K562 (cell line): ENCODE results near the gene TKTL2. TPM values are rescaled to one million over a fixed set of nuclear protein-coding genes. Genes with fewer than 3 reads are reported as not detected.
A peak's percentile ranks its signal among the peaks of the same experiment; 100 is the strongest.

ENCODE experiments used
- CC2D1A ChIP-seq: fragments of 450-650 bp; IDR thresholded peaks from 2 replicates; pipeline ENCODE4 v1.6.1; 2017; ENCODE audit warnings: mild to moderate bottlenecking
- CEBPB ChIP-seq: fragments of 450-650 bp; IDR thresholded peaks from 2 replicates; pipeline ENCODE4 v1.6.1; 2016; ENCODE audit warnings: missing genetic modification characterization, missing compliant biosample characterization
- FOXM1 ChIP-seq, 2 experiments: fragments of 450-650 bp in 1 of 2; sonication (generic) in 1 of 2; formaldehyde crosslinking in 1 of 2; IDR thresholded peaks; 2 replicates each; pipeline versions ENCODE4 v1.6.1 to v1.9.0; 2017 to 2022; ENCODE audit warnings: low read depth in 2 of 2, mild to moderate bottlenecking in 2 of 2, missing genetic modification reagents in 1 of 2, moderate library complexity in 1 of 2
- MCM3 ChIP-seq: fragments of 450-650 bp; IDR thresholded peaks from 2 replicates; pipeline ENCODE4 v1.6.1; 2016
- PHF21A ChIP-seq: fragments of 450-650 bp; IDR thresholded peaks from 2 replicates; pipeline ENCODE4 v1.6.1; 2017; ENCODE audit warnings: low read depth, borderline replicate concordance
- POLR2A ChIP-seq: fragments of 450-650 bp; conservative IDR thresholded peaks from 2 replicates; pipeline ENCODE4 v1.6.1; 2016
- SIRT6 ChIP-seq: IDR thresholded peaks from one replicate; pipeline ENCODE4 v1.6.1; 2012; ENCODE audit warnings: low read depth, mild to moderate bottlenecking, control low read depth, inconsistent platforms, low read length, moderate library complexity
- SUPT5H ChIP-seq: fragments of 450-650 bp; IDR thresholded peaks from 2 replicates; pipeline ENCODE4 v1.6.1; 2016
- TBP ChIP-seq: optimal IDR thresholded peaks from 2 replicates; pipeline ENCODE3; 2011; ENCODE audit warnings: low read depth, low read length, improper control_type of control experiment
- VEZF1 ChIP-seq: fragments of 200-800 bp; sonication (Bioruptor generic); IDR thresholded peaks from 2 replicates; pipeline ENCODE4 v1.6.1; 2017; ENCODE audit warnings: missing genetic modification characterization, missing compliant biosample characterization
- ZC3H8 ChIP-seq: fragments of 450-650 bp; IDR thresholded peaks from 2 replicates; pipeline ENCODE4 v1.6.1; 2017
- ZNF217 ChIP-seq: sonication (generic); formaldehyde crosslinking; IDR thresholded peaks from 2 replicates; pipeline ENCODE4 v1.8.0; 2022; ENCODE audit warnings: mild to moderate bottlenecking, missing genetic modification reagents
- ZNF41 ChIP-seq: fragments of 250-450 bp; sonication (Bioruptor Pico); conservative IDR thresholded peaks from 2 replicates; pipeline ENCODE4 v1.4.0; 2020; ENCODE audit warnings: mild to moderate bottlenecking
- polyA plus RNA-seq, 8 experiments: library from polyadenylated mRNA; depleted of rRNA in 4 of 8; stranded (reverse) in 5 of 8; unstranded in 3 of 8; fragments of >200 nt; fragmentation: Nextera tagmentation in 2 of 8; fragmentation: Illumina TruSeq in 1 of 8; extraction: Ambion mirVana in 2 of 8; extraction: Trizol in 1 of 8; gene quantifications; 2 replicates each; pipeline versions ENCODE4 v1.2.1 to v1.2.3, GENCODE V29; 2011 to 2014; ENCODE audit warnings: inconsistent platforms in 1 of 8, missing spikeins in 1 of 8
- total RNA-seq, 7 experiments: library from RNA; depleted of rRNA in 6 of 7; stranded (reverse); fragments of >200 nt in 6 of 7; fragmentation: Illumina TruSeq in 2 of 7; extraction: Trizol in 2 of 7; gene quantifications; 2 replicates each; pipeline versions ENCODE4 v1.2.1 to v1.2.3, GENCODE V29; 2011 to 2021; ENCODE audit warnings: low replicate concordance in 1 of 7
- TF ChIP-seq, protein P1 (sequence below): fragments of 250-450 bp; sonication (Bioruptor Pico); IDR thresholded peaks from 2 replicates; pipeline ENCODE4 v1.8.0; 2022; ENCODE audit warnings: moderate library complexity, mild to moderate bottlenecking, inconsistent platforms
- TF ChIP-seq, protein P2 (sequence below): fragments of 450-650 bp; IDR thresholded peaks from 2 replicates; pipeline ENCODE4 v1.6.1; 2017; ENCODE audit warnings: antibody characterized with exemption

The TKTL2 gene
- total and polyA plus RNA-seq, 9 of the 15 experiments (the other 6 are each of a cell fraction or from before 2014, with no cell fraction given) = 0.03 to 0.31 (median 0.09) TPM; not detected in 1

- TF ChIP-seq, protein P1, sequence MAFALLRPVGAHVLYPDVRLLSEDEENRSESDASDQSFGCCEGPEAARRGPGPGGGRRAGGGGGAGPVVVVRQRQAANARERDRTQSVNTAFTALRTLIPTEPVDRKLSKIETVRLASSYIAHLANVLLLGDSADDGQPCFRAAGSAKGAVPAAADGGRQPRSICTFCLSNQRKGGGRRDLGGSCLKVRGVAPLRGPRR (CRISPR knock-in tag) = no peak
- peak; percentile 75 for TF ChIP-seq FOXM1 (IDR thresholded peaks at IDR 0.05; ENCODE audit: low read depth)
- TF ChIP-seq FOXM1 (CRISPR knock-in tag; IDR thresholded peaks at IDR 0.05; ENCODE audit: low read depth) = no peak
- TF ChIP-seq POLR2A = peak; percentile 62
- peak; percentile 11 for TF ChIP-seq TBP
- no peak for TF ChIP-seq ZC3H8
- TF ChIP-seq ZNF217 (CRISPR knock-in tag) = no peak
- peak; percentile 46; the same call in 1 of the 2 replicates for TF ChIP-seq VEZF1 (CRISPR knock-in tag)
- TF ChIP-seq MCM3 = no peak
- no peak for TF ChIP-seq SIRT6
- no peak for TF ChIP-seq ZNF41 (CRISPR knock-in tag)
- peak; percentile 44; the same call in 1 of the 2 replicates for TF ChIP-seq SUPT5H
- no peak for TF ChIP-seq PHF21A
- 0 out of 2 replicates have a peak, but pooled peaks have one; percentile 38 for TF ChIP-seq CC2D1A
- TF ChIP-seq, protein P2, sequence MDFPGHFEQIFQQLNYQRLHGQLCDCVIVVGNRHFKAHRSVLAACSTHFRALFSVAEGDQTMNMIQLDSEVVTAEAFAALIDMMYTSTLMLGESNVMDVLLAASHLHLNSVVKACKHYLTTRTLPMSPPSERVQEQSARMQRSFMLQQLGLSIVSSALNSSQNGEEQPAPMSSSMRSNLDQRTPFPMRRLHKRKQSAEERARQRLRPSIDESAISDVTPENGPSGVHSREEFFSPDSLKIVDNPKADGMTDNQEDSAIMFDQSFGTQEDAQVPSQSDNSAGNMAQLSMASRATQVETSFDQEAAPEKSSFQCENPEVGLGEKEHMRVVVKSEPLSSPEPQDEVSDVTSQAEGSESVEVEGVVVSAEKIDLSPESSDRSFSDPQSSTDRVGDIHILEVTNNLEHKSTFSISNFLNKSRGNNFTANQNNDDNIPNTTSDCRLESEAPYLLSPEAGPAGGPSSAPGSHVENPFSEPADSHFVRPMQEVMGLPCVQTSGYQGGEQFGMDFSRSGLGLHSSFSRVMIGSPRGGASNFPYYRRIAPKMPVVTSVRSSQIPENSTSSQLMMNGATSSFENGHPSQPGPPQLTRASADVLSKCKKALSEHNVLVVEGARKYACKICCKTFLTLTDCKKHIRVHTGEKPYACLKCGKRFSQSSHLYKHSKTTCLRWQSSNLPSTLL = no peak
- TF ChIP-seq CEBPB (tag) = no peak
- TF ChIP-seq, all 486 proteins: peak for 8
These were observed 19.5 kb upstream of the TKTL2 start (continued) for GRCh38 chr4:163492951-163493504.
